K562 (cell line): ENCODE measurements around the gene KRT28.

ENCODE experiments used
- CHD2 ChIP-seq: IDR thresholded peaks from 2 replicates; pipeline ENCODE4 v1.6.1; 2011; ENCODE audit warnings: low read depth, low read length
- CREB1 ChIP-seq, 2 experiments: sonication (generic) in 1 of 2; formaldehyde crosslinking in 1 of 2; IDR thresholded peaks; 2 replicates each; pipeline versions ENCODE4 v1.6.1 to v1.8.0; 2012 to 2022; ENCODE audit warnings: inconsistent platforms in 1 of 2, mild to moderate bottlenecking in 1 of 2, missing genetic modification reagents in 1 of 2, moderate library complexity in 1 of 2
- FOXM1 ChIP-seq, 2 experiments: fragments of 450-650 bp in 1 of 2; sonication (generic) in 1 of 2; formaldehyde crosslinking in 1 of 2; IDR thresholded peaks; 2 replicates each; pipeline versions ENCODE4 v1.6.1 to v1.9.0; 2017 to 2022; ENCODE audit warnings: low read depth in 2 of 2, mild to moderate bottlenecking in 2 of 2, missing genetic modification reagents in 1 of 2, moderate library complexity in 1 of 2
- HNRNPLL ChIP-seq: fragments of 200-400 bp; formaldehyde crosslinking; IDR thresholded peaks from 2 replicates; pipeline ENCODE4 v1.6.1; 2017; ENCODE audit warnings: low read length, low read depth, mild to moderate bottlenecking; ENCODE audit not compliant: poor library complexity, severe bottlenecking
- MAFF ChIP-seq: IDR thresholded peaks from 2 replicates; pipeline ENCODE4 v1.6.1; 2012; ENCODE audit warnings: low read length, improper control_type of control experiment
- SMARCA4 ChIP-seq: fragments of 450-650 bp; IDR thresholded peaks from 2 replicates; pipeline ENCODE4 v1.6.1; 2016
- TCF7L2 ChIP-seq: fragments of 150-350 bp; IDR thresholded peaks from 2 replicates; pipeline ENCODE4 v1.6.1; 2016; ENCODE audit warnings: low read depth, mild to moderate bottlenecking, low read length, moderate library complexity
- TF ChIP-seq, protein P1 (sequence below): sonication (generic); formaldehyde crosslinking; IDR thresholded peaks from 2 replicates; pipeline ENCODE4 v1.9.0; 2022; ENCODE audit warnings: mild to moderate bottlenecking, missing genetic modification reagents
- TF ChIP-seq, protein P2 (sequence below), 3 experiments: IDR thresholded peaks in 2 of 3; conservative IDR thresholded peaks in 1 of 3; 2 replicates each; pipeline ENCODE4 v1.5.1; 2011 to 2012; ENCODE audit warnings: low read length in 3 of 3, mild to moderate bottlenecking in 3 of 3, control low read depth in 2 of 3, improper control_type of control experiment in 1 of 3, inconsistent platforms in 1 of 3, low read depth in 1 of 3, mixed read lengths in 1 of 3, moderate library complexity in 1 of 3; ENCODE audit not compliant: insufficient read depth in 2 of 3
- TF ChIP-seq, protein P3 (sequence below): sonication (generic); formaldehyde crosslinking; IDR thresholded peaks from 2 replicates; pipeline ENCODE4 v1.8.0; 2022; ENCODE audit warnings: missing genetic modification reagents, mild to moderate bottlenecking, borderline replicate concordance
- TF ChIP-seq, protein P4 (sequence below), 2 experiments: fragments of 450-650 bp in 1 of 2; IDR thresholded peaks; 2 replicates each; pipeline ENCODE4 v1.6.1; 2011 to 2017; ENCODE audit warnings: low read depth in 2 of 2, antibody characterized with exemption in 1 of 2, borderline replicate concordance in 1 of 2, low read length in 1 of 2, mild to moderate bottlenecking in 1 of 2, mixed read lengths in 1 of 2; ENCODE audit not compliant: control insufficient read depth in 1 of 2

DNA sequence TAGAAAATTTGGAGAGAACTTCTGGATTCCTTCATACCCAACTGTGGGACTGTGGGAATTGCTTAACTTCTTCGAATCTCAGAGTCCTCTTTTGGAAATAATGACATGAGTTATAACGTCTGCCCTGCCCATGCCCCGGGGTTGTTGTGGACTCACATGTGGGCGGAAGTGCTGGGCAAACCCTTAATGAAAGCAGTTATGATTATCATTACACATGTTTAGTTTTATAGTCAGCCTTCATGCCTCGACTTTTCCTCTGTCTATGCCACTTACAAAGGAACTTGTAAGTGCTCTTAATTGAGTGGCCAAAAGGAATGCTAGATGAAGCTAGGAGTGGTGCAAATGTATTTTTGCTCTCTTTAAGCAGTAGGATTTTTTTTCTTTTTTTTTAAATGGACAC, 21.3 kb downstream of the KRT28 start:
- no peak for TF ChIP-seq TCF7L2
- TF ChIP-seq, protein P1, sequence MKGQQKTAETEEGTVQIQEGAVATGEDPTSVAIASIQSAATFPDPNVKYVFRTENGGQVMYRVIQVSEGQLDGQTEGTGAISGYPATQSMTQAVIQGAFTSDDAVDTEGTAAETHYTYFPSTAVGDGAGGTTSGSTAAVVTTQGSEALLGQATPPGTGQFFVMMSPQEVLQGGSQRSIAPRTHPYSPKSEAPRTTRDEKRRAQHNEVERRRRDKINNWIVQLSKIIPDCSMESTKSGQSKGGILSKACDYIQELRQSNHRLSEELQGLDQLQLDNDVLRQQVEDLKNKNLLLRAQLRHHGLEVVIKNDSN (CRISPR knock-in tag): no peak
- TF ChIP-seq, protein P2, sequence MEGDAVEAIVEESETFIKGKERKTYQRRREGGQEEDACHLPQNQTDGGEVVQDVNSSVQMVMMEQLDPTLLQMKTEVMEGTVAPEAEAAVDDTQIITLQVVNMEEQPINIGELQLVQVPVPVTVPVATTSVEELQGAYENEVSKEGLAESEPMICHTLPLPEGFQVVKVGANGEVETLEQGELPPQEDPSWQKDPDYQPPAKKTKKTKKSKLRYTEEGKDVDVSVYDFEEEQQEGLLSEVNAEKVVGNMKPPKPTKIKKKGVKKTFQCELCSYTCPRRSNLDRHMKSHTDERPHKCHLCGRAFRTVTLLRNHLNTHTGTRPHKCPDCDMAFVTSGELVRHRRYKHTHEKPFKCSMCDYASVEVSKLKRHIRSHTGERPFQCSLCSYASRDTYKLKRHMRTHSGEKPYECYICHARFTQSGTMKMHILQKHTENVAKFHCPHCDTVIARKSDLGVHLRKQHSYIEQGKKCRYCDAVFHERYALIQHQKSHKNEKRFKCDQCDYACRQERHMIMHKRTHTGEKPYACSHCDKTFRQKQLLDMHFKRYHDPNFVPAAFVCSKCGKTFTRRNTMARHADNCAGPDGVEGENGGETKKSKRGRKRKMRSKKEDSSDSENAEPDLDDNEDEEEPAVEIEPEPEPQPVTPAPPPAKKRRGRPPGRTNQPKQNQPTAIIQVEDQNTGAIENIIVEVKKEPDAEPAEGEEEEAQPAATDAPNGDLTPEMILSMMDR (IDR thresholded peaks at IDR 0.05 in 2 of 3, conservative IDR thresholded peaks at IDR 0.05 in 1 of 3; ENCODE audit: insufficient read depth in 2 of 3, low read depth in 1 of 3, low read length in 3 of 3): no peak
- TF ChIP-seq MAFF: no peak
- TF ChIP-seq HNRNPLL: no peak
- no peak for TF ChIP-seq FOXM1 (IDR thresholded peaks at IDR 0.05; ENCODE audit: low read depth)
- no peak for TF ChIP-seq FOXM1 (CRISPR knock-in tag; IDR thresholded peaks at IDR 0.05; ENCODE audit: low read depth)
- no peak for TF ChIP-seq SMARCA4
- TF ChIP-seq CREB1 (IDR thresholded peaks at IDR 0.05): no peak
- TF ChIP-seq CREB1 (CRISPR knock-in tag; IDR thresholded peaks at IDR 0.05): no peak
- TF ChIP-seq, protein P3, sequence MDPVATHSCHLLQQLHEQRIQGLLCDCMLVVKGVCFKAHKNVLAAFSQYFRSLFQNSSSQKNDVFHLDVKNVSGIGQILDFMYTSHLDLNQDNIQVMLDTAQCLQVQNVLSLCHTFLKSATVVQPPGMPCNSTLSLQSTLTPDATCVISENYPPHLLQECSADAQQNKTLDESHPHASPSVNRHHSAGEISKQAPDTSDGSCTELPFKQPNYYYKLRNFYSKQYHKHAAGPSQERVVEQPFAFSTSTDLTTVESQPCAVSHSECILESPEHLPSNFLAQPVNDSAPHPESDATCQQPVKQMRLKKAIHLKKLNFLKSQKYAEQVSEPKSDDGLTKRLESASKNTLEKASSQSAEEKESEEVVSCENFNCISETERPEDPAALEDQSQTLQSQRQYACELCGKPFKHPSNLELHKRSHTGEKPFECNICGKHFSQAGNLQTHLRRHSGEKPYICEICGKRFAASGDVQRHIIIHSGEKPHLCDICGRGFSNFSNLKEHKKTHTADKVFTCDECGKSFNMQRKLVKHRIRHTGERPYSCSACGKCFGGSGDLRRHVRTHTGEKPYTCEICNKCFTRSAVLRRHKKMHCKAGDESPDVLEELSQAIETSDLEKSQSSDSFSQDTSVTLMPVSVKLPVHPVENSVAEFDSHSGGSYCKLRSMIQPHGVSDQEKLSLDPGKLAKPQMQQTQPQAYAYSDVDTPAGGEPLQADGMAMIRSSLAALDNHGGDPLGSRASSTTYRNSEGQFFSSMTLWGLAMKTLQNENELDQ (CRISPR knock-in tag): no peak
- TF ChIP-seq CHD2: no peak
- TF ChIP-seq, protein P4, sequence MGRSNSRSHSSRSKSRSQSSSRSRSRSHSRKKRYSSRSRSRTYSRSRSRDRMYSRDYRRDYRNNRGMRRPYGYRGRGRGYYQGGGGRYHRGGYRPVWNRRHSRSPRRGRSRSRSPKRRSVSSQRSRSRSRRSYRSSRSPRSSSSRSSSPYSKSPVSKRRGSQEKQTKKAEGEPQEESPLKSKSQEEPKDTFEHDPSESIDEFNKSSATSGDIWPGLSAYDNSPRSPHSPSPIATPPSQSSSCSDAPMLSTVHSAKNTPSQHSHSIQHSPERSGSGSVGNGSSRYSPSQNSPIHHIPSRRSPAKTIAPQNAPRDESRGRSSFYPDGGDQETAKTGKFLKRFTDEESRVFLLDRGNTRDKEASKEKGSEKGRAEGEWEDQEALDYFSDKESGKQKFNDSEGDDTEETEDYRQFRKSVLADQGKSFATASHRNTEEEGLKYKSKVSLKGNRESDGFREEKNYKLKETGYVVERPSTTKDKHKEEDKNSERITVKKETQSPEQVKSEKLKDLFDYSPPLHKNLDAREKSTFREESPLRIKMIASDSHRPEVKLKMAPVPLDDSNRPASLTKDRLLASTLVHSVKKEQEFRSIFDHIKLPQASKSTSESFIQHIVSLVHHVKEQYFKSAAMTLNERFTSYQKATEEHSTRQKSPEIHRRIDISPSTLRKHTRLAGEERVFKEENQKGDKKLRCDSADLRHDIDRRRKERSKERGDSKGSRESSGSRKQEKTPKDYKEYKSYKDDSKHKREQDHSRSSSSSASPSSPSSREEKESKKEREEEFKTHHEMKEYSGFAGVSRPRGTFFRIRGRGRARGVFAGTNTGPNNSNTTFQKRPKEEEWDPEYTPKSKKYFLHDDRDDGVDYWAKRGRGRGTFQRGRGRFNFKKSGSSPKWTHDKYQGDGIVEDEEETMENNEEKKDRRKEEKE (IDR thresholded peaks at IDR 0.05; ENCODE audit: borderline replicate concordance in 1 of 2, control insufficient read depth in 1 of 2, low read depth in 2 of 2, low read length in 1 of 2): no peak
